ENCODE data around the gene ARHGAP15.

The ARHGAP15 gene

DNA sequence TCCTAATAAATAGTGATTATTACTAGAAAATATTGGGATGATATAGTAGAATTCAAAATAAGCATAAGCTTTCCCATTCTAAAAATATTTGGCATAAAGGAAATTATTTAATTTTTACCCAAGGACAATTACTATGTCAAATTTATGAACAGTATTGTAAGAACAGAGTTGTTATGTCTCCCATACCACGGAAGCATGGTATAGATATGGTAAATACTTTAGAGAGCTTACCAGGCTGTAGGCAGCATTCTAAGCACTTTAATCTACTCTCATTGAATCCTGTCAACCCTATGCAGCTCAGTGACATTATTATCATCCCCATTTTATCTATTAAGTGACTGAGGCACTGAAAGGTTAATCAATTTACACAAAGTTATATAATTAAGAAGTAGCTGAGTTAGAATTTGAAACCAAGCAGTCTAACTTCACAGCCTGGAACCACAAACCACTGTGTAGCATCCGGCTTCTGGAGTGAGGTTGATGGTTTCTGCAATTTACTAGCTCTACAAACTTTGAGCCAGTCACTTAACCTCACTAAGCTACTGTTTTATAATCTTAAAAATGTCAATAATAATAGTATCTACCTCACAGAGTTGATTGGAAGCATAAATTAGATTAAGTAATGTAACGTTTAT lies 323.7 kb downstream of the ARHGAP15 start:
- FAIRE-seq (no peak), DNase-seq (ENCODE audit: insufficient read length, low spot score) (no peak)
- TF ChIP-seq, protein P1, sequence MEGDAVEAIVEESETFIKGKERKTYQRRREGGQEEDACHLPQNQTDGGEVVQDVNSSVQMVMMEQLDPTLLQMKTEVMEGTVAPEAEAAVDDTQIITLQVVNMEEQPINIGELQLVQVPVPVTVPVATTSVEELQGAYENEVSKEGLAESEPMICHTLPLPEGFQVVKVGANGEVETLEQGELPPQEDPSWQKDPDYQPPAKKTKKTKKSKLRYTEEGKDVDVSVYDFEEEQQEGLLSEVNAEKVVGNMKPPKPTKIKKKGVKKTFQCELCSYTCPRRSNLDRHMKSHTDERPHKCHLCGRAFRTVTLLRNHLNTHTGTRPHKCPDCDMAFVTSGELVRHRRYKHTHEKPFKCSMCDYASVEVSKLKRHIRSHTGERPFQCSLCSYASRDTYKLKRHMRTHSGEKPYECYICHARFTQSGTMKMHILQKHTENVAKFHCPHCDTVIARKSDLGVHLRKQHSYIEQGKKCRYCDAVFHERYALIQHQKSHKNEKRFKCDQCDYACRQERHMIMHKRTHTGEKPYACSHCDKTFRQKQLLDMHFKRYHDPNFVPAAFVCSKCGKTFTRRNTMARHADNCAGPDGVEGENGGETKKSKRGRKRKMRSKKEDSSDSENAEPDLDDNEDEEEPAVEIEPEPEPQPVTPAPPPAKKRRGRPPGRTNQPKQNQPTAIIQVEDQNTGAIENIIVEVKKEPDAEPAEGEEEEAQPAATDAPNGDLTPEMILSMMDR (IDR thresholded peaks at IDR 0.05; ENCODE audit: insufficient read depth, missing control alignments) = no peak

DNA sequence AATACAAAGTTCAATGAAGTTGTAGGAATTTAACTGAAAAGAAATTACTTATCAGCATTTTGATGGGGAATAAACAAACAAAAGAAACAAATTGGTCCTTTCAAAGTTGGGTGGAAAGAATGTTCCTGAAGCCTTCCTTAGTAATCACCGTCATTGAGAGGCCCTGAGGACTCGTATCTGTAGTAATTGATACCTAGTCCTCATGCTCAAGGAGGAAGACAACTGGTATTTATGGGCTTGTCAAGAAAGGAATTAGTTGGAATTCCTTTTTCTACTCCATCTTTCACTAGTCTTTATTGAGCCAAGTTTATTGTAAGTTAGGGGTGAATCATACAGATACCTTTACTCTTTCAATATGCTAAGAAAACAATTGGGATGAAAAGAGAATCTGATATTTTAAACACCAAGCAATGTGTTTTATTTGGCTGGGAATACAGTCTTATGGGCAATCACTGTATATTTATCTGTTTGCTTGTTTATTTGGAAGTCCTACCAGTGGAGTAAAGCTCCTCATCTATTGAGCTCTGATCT lies 324.8 kb downstream of the ARHGAP15 start:
- no peak for DNase-seq (ENCODE audit: insufficient read length, low spot score)
- TF ChIP-seq, protein P1 (IDR thresholded peaks at IDR 0.05; ENCODE audit: insufficient read depth, missing control alignments) = no peak
- no peak for FAIRE-seq

DNA sequence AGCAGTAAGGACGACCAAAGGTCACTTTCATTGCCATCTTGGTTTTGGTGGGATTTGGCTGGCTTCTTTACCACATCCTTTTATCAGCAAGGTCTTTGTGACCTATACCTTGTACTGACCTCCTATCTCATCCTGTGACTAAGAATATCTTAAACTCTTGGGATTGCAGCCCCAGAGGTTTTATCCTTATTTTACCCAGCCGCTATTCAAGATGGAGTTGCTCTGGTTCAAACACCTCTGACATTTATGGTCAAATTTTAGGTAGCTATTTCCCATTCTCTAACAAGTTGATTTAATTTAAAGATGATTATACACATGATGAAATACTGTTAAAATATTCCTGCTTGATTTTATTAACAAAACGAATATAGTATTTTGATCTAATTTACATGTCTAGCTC lies 326.1 kb downstream of the ARHGAP15 start:
- TF ChIP-seq, protein P1 (IDR thresholded peaks at IDR 0.05; ENCODE audit: insufficient read depth, missing control alignments) = no peak

GRCh38 chr2:143458258-143459190 lies 329.3 kb downstream of the ARHGAP15 start:
- TF ChIP-seq, protein P1 (IDR thresholded peaks at IDR 0.05; ENCODE audit: insufficient read depth, missing control alignments) = no peak
- DNase-seq (ENCODE audit: insufficient read length, low spot score) (no peak), FAIRE-seq (no peak)

More for the DNA sequence above, 326.1 kb downstream of the ARHGAP15 start:
- no peak for DNase-seq (ENCODE audit: insufficient read length, low spot score)
- FAIRE-seq = no peak

- FAIRE-seq (no peak), DNase-seq (ENCODE audit: insufficient read length, low spot score) (no peak)
- TF ChIP-seq, protein P1 (IDR thresholded peaks at IDR 0.05; ENCODE audit: insufficient read depth, missing control alignments) = no peak
Observed at GRCh38 chr2:143460382-143460781, 331.2 kb downstream of the ARHGAP15 start.

DNA sequence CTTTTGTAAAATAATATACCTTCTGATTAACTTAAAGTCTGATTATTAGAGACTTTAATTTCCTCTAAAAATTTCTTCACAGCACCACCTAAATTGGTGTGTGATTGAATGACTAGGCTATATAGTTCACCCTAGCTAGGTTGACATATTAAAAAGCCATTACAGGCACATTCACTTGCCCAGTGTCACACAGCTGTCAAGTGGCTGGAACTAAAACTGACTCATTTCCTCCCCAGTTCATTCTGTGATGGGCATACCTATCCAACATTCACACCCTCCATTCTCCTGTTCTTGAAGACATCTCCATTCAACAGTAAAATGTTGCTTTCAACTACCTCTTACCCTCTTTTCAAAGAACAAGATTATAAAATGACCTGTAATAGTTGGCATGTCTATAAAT lies 334.5 kb downstream of the ARHGAP15 start:
- TF ChIP-seq, protein P1 (IDR thresholded peaks at IDR 0.05; ENCODE audit: insufficient read depth, missing control alignments) = no peak
- no peak for FAIRE-seq
- no peak for DNase-seq (ENCODE audit: insufficient read length, low spot score)
